ENCODE data around the gene BRD4. TPM values are rescaled to one million over a fixed set of nuclear protein-coding genes. Genes with fewer than 3 reads are reported as not detected.

The BRD4 gene
- polyA plus RNA-seq, 4 donors, result 44.5 to 69.0 (median 53.5) TPM

DNA sequence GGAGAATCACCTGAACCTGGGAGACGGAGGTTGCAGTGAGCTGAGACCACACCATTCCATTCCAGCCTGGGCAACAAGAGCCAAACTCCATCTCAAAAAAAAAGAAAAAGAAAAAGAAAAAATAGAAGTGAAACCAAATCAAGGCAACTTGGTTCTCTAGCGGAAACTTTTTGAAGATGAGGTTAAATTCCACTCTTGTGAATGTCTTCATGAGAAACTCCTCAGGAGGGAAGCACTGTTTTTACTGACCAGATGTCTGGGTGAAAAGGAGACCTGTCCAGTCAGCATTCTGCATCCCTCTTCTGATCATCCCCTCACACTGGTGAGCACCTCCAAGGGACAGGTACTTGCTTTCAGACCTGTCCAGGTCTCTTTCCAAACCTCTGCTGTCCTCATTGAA is 15.8 kb downstream of the BRD4 start:
- no peak for DNase-seq (ENCODE audit: low read depth in 4 of 4, low spot score in 3 of 4)

DNA sequence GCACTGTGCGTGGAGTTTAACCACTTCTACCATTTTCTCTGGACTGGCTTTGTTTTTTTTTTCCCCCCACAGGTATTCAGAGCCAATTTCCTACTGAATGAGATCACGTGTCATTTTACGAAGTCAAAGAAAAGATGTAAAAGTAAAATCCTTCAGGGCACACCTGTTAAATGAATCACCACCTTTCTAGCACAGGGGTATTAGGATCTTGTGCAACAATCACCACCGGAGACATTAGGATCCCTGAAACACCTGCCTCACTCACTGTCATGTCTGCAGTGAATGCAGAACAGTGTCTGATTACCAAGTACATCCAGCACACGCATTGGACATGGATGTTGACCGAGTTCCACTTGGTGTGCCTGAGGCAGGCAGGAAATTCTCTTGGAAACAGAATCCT is 17.2 kb downstream of the BRD4 start:
- DNase-seq (ENCODE audit: low read depth in 4 of 4, low spot score in 3 of 4), result no peak

DNA sequence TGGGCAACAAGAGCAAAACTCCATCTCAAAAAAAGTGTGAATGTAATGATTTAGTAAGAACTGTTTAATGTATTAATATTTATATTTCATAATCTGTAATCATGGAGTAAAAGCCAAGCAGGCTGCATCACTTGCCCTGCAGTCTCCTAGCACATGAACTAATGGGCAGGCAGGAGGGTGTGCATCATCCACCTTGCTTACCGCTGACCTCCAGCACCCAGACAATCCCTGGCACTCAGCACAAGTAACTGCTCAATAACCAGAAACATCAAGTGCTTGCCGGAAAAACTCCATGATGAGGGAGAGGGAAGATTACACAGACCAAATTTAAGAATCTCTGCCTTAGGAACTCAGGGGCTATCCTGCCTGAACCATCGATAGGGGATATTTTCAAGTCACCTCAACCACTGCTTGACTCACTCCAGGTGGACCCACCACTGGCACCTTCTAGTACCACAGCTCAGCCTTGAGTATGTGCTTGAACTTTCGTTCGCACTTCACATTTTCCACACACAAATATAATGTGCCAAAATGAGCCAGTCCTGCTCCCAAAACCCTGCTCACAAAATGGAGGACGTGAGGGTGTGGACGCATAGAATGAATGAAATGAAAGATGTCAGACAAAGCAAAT is 18.6 kb downstream of the BRD4 start:
- DNase-seq (ENCODE audit: low read depth in 4 of 4, low spot score in 3 of 4), result no peak

DNA sequence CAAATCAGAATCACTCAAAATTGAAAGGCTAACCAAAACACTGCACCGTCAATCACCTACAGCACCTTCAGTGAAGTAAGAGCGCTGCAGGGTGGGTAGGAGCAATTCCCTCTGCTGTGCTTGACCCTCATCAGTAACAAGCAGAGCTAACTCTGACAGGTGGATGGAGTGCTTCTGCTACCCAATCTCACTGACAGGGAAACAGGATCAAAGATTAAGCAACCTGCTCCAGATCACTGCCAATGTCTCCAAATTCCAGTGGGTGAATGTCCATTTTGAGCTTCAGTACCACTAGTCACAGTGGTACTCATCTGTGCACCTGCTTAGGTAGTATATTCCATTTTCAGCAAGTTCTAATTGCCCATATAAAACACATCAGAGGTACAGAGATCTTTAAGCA is 25.2 kb downstream of the BRD4 start:
- no peak for DNase-seq (ENCODE audit: low read depth in 4 of 4, low spot score in 3 of 4)

DNA sequence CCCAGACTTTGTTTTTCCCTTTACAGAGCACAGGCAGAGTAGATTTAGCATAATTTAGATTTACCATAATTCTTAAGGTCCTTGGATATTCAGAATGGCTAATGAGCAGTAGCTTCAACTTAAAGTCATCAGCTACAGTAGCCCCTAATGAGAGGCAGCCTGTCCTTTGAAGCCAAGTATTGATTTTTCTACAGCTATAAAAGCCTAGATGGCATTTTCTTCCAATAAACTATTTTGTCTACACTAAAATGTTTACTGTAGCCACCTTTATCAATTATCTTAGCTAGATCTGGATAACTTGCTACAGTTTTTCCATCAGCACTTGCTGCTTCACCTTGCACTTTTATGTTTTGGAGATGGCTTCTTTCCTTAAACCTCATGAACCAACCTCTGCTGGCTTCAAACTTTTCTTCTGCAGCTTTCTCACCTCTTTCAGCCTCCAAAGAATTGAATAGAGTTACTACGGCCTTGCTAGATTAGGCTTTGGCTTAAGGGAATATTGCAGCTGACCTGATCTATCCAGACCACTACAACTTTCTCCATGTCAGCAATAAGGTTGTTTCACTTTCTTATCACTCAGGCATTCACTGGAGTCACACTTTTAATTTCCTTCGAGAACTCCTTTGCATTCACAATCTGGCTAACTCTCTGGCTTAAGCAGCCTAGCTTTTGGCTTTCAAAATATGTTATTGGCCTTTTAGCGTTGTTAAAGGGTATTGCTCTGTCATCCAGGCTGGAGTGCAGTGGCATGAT is 26.6 kb downstream of the BRD4 start:
- no peak for DNase-seq (ENCODE audit: low read depth in 4 of 4, low spot score in 3 of 4)

DNA sequence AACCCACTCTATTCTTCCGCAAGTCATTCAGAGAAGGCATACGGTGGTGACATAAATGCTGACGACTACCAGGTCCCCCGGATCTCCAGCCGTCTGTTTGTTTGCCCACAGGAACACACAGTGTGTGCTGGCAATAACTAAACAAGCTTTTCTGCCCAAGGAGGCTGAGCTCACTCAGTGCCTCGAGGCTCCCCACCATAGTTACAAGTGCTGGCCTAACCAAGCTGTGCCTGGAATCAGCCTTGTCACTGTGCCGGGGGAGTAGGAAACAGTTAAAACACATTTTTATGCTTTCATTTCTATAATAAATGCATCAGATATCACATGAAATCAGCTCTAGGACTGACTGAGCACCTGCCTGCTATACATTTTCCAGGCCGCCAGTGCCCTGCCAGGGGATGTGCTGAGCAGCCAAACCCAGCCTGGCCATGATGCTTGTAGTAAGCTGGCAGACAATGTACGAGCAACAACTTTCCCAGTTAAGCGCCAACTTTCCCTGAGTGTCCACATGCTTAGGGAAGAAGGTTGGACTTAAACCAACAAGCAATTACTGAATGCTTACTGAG is 28.1 kb downstream of the BRD4 start:
- DNase-seq (ENCODE audit: low read depth in 4 of 4, low spot score in 3 of 4), result no peak

DNA sequence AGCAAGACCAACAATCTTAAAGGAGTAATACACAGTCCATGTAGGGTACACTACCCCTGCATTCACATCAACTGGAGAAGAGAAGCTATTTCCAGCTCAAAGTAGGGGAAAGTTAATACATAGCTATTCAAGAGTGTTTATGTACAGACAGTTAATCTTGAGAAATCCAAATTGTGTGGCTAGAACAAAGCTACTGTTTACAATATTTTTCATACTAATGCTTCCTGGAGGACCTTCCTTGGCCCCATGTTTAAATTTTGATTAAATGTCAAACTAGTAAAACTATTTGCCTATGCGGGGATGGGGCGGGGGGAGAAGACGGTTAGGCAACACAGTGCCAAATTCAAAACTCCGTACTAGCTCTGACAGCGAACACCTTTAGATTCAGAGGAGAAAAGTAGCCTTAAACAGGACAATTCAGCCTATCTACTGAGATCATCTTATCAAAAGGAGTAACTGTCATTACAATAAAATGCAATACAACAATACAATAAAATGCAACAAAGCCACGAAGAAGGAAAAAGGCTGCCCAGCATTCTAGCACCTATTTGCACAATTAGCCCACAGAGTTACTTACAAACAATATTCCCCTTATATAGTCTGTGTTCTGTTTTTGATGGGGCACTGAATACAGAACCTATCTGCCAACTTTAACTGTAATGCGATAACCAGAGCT is 29.1 kb downstream of the BRD4 start:
- no peak for DNase-seq (ENCODE audit: low read depth in 4 of 4, low spot score in 3 of 4)

DNA sequence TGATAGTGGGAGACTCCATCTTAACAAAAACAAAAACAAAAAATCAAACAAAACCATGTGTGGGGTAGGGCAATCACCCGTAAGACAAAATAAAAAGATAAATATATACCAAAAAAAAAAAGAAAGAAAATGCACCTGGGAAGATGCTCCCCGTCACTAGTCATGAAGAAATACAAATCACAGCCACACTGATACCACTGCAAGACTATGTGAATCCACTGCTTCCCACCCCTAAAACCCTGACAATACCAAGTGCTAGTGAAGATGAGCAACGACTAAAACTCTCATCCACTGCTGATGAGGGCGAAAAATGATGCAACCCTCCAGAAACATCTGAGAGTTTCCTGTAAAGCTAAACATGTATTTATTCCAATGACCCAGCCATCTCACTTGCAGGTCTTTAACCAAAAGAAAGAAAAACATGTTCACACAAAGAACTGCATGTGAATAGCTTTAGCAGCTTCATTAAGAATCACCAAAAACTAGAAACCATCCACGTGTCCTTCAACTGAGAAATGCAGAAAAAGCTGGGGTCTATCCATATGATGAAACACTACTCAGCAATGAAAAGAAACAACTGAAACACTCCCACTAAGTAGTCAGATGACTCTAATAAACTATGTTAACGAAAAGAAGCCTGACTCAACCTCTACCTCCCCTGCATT is 31.7 kb downstream of the BRD4 start:
- DNase-seq (ENCODE audit: low read depth in 4 of 4, low spot score in 3 of 4), result no peak

DNA sequence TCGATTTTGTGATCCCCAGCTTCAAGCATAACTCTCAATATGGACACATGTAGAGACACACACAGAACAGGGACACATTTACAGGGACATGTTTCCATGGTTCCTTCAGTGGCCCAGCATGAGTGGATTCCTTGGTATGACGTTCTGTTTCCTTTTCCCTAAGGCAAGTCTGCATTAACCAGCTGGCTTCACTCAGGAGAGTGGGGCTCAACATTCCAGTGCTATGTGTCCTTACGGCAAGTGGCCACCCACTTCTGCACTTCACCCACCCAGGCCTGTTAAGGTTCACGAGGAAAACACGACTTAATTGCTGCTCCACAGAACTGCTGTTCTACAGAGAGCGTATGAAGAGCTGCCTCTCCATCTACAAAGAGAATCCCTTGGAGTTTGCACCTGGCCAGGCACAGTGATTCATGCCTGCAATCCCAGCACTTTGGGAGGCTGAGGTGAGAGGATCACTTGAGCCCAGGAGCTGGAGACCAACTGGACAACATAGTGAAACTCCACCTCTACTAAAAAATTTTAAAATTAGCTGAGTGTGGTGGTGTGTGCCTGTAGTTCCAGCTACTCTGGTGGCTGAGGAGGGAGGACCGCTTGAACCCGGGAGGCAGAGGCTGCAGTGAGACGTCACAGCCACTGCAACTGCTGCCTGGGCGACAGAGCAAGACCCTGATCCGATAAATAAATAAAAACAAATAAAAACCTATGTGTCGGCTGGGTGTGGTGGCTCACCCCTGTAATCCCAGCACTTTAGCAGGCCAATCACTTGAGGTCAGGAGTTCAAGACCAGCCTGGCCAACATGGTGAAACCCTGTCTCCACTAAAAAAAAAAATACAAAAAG is 32.5 kb downstream of the BRD4 start:
- DNase-seq (ENCODE audit: low read depth in 4 of 4, low spot score in 3 of 4), result peak in 1 of 4 donors; percentile 29

DNA sequence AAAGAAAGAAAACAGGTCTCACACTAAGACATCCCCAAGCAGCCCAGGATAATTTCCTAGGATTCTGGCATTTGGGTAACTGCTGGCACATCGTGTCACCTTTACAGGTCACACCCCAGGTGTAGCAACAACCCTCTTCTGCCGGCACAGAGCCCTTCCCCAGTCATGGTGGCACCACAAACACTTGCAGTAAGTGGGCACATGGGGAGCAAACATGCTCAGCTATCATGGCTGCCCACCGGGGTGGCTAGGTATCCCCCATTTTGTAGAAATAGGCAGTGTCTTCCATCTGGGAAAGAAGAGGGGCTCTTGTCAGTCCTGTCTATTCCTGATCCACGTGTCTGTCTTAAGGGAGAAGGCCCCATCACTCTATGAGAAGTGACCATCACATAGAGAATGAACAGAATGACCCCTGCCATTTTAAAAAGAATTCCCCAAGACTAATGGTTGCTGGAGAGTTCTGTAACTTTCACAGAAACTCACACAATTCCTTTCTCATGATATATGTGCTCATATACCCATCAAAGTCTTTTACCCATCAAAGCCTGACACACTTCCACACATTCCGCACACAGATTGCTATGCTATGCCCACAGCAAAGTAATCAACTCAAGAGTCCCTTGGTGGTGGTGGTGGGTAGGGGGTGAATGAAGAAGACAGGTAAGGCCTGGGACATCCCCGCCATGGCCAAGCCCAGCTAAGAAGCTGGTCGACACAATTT is 33.3 kb downstream of the BRD4 start:
- no peak for DNase-seq (ENCODE audit: low read depth in 4 of 4, low spot score in 3 of 4)

DNA sequence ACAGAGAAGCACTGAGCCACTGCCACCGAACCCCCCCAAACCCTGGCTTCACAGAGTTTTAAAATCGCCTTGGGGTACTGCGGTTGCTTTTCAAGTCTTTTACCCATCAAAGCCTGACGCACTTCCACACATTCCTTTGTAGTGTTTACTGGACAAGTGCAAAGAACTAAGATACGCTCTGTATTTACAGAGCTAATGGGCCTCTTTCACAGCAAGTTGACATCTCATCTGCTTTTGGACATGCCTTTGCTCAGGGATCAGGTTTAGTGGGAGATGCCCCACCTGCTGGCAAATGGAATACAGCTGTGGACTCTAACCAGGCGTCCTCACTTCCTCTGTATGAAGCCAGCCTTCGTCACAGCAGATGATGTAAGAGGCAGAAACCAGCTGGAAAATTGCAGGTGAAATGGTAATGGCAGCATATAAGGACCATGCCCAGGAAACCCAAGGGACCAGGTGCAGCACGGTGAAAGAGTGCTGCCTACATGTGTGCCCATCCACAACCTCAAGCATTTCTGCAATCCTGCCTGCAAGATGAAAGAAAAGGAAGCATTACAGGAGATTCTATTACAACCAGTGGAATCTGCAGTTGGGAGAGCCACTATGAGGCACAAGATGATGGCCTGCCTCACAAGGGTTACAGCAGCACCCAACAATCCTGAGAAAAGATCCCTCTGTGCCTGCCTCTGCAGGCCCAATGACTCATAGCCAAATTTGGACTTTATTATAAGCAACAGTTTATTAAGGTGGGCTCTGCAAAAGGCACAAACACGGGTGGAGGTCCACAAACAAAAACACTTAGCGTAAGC is 34.7 kb downstream of the BRD4 start:
- DNase-seq (ENCODE audit: low read depth in 4 of 4, low spot score in 3 of 4), result peak in 2 of 4 donors; percentile 25 to 57

DNA sequence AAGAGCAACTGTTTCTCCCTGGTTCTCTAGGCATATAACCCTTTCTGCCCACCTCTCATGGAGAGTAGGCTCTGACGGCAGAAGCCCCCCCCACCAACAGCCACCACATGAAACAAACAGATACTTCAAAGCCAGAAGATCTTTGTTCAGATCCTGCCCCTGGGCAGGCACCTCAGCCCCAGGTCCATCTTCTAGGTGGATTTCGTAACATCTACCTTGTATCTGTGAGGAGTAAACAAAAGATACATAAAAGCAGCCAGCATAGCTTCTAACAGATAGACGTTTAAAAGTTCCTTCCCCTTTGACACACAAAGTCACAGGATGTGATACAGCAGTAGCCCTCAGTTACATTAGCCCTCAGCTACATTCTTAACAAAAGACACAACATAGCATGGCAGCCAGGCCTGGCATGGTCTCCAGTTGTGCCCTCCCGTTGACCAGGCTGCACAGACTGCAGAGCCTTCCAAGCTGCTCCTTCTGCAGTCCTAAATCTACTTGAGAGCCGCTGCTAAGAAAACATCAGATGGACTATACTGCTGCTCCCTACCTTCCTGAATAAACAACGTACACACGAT is 35.4 kb downstream of the BRD4 start:
- DNase-seq (ENCODE audit: low read depth in 4 of 4, low spot score in 3 of 4), result no peak

DNA sequence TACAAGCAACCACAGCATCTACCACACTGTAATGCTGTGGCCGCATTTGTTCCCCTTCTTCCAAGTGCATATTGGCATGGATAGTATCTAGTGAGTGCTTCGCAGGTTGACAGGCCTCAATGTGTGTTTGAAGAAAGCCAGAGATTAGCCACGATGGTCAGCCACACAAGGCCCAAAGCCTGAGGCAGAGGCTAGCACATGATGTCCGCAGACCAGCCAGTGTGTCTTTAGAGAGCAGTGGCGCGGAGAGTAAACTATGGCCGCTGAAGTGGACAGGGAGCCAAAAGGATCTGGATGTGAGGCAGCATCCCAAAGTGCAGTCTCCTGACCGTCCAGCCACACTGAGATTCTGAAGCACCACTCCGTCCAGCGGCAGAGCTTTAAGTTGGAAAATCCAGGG is 36.0 kb downstream of the BRD4 start:
- no peak for DNase-seq (ENCODE audit: low read depth in 4 of 4, low spot score in 3 of 4)

DNA sequence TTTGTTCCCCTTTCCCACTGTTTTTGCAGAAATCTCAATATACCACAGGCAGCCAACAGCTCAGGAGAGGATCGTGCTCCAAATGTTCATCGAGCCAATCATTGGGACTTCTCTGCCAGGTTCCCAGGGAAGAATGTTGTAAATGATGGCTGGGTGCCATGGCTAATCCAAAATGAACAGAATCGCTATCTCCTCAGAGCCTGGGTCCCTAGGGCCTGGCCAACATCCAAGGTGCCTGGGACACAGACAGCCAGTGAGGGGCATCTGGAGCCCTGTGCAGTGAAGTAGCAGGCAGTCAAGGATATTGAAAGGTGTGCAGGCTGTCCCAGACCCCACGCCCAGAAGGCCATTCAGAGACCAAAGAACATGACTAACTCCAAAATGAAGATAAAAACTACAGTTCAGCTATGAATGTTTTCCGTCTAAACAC is 37.8 kb downstream of the BRD4 start:
- no peak for DNase-seq (ENCODE audit: low read depth in 4 of 4, low spot score in 3 of 4)

DNA sequence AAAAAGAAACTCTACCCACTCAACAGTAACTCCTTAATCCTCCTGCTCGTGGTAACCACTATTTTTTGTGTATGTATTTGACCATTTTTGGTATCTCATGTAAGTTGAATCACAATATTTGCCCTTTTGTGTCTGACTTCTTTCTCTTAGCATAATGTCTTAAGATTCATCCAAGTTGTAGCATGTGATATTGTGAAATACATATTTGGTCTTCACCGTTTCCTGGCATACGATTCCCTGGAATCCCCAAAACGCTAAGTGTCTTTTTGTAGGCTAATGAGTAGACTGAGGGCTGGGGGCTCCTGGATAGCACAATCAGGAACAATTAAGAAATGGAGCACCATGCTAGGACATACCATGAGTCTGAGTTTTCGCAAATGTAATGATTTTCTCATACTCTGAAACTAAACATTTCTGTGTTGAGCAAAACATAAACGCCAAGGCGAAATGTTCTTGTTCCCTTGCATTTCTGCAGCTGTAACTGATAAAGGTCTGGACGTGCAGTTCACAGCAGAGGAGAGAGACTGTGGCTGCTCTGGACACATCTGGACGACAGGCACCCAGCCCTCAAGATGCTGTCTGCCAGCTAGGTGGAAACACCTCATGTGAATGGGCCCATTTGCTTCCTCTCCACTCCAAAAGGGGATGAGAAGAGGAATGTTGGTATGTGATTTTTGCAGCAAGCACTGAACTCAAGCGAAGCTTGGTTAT is 38.4 kb downstream of the BRD4 start:
- DNase-seq (ENCODE audit: low read depth in 4 of 4, low spot score in 3 of 4), result no peak

DNA sequence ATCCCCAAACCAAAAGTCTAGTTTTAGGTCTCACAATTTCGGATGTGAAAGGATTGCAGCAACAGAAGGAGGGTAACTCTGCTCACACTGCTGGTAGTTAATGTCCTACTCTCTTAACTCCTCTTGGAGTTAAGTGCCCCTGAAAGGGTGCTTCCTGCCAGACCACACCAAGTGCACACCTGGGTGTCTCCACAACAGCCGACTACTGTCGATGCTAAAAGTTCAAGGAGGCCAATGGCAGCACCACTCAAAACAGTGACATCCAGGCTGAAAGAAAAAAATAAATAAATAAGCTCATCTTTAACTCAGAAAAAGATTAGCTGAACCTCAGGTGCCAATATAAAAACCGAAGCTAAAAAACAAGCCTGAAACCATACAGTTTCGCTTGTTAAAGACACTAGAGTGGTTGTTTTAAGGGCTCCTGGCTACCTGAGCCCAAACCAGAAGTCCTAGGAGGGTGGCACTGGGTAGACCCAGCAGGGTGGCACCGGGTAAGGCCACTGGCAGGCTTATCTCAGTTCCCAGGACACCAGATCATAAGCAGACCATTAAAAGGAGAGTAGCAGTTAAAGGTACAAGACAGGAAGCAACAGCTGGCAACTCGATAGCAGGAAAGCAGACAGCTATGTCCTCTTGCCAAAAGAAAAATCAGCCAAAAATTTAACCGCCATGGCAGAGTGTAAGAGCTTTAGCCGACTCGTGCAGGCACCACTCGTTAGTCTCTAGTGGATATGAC is 39.3 kb downstream of the BRD4 start:
- no peak for DNase-seq (ENCODE audit: low read depth in 4 of 4, low spot score in 3 of 4)

DNA sequence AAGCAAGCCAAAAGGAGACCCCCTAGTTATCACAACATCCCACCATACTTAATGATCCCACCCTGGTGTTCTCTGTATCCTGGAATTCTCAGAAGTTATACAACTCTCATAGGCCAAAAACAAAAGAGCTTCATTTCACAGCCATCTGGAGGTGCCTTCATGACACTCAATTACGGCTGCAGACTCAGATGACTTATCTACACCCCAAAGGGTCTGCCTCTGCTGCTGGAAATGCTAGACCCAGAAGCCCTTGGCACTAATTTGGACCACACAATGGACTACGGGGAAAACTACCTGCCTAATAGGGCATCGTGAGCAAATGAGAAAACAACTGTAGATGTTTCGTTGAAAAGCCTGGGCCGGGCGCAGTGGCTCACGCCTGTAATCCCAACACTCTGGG is 40.2 kb downstream of the BRD4 start:
- no peak for DNase-seq (ENCODE audit: low read depth in 4 of 4, low spot score in 3 of 4)

Data from left renal pelvis (tissue), 4 donors.